Occipital lobe (tissue), 2 donors: ENCODE data around the gene PIEZO1. TPM values are rescaled to one million over a fixed set of nuclear protein-coding genes. Genes with fewer than 3 reads are reported as not detected.
"Not testable (repeated sequence)": the region's sequence is repeated elsewhere in the genome, so short reads cannot be mapped to it uniquely, and the experiment has no call there.

Experiments
- DNase-seq: peaks from one replicate; lab custom pipeline; 2025; lab: John Stamatoyannopoulos, UW
- total RNA-seq: library from RNA; depleted of rRNA; stranded (reverse); fragments of >200 nt; gene quantifications from one replicate; pipeline ENCODE4 v1.2.3, GENCODE V29; 2014

Gene PIEZO1, protein sequence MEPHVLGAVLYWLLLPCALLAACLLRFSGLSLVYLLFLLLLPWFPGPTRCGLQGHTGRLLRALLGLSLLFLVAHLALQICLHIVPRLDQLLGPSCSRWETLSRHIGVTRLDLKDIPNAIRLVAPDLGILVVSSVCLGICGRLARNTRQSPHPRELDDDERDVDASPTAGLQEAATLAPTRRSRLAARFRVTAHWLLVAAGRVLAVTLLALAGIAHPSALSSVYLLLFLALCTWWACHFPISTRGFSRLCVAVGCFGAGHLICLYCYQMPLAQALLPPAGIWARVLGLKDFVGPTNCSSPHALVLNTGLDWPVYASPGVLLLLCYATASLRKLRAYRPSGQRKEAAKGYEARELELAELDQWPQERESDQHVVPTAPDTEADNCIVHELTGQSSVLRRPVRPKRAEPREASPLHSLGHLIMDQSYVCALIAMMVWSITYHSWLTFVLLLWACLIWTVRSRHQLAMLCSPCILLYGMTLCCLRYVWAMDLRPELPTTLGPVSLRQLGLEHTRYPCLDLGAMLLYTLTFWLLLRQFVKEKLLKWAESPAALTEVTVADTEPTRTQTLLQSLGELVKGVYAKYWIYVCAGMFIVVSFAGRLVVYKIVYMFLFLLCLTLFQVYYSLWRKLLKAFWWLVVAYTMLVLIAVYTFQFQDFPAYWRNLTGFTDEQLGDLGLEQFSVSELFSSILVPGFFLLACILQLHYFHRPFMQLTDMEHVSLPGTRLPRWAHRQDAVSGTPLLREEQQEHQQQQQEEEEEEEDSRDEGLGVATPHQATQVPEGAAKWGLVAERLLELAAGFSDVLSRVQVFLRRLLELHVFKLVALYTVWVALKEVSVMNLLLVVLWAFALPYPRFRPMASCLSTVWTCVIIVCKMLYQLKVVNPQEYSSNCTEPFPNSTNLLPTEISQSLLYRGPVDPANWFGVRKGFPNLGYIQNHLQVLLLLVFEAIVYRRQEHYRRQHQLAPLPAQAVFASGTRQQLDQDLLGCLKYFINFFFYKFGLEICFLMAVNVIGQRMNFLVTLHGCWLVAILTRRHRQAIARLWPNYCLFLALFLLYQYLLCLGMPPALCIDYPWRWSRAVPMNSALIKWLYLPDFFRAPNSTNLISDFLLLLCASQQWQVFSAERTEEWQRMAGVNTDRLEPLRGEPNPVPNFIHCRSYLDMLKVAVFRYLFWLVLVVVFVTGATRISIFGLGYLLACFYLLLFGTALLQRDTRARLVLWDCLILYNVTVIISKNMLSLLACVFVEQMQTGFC (N-terminal part only)
- total RNA-seq: 4.8 TPM

DNA sequence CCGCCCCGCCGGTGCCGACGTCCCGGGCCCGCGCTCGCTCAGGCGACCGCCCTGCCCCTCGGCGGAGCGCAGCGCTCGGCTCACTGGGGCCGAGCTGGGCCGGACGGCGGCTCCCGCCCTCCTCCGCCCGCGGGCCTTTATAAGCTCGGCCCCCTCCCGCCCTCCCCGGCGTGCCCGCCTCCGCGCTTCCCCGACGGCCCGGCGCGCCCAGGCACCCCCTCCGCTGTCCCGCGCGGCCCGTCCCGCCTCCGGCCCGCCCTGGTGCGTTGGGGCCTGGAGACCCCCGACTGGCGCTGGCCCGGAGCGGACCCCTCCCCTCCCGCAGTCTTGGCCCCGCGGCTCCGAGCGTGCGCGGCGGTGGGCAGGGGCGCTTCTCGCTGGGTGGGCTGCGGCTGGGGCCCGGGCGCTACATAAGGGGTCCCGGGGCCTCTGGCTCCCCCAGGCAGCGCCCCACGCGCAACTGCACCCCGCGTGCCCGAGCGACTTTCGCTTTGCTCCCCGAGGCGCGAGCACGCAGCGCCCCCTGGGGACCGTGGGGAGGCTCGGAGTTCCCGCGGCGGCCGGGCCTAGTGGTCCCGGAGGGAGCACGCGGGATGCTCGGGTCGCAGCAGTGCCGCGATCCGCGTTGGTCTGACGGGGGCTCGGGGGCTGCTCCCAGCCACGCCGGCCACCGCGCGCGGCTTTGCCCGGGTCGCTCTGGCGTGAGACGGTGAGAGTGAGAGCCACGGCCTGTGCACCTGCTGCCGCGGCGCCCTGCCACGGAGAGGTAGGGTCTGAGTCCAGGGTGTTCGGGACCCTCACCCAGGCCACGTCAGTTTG, at the start of gene PIEZO1:
Gene PIEZO1, minus strand, starts transcription at position 115 of the 819 bp plus-strand sequence. CDS start 256 bp downstream, outside the sequence.
- no peak for DNase-seq

DNA sequence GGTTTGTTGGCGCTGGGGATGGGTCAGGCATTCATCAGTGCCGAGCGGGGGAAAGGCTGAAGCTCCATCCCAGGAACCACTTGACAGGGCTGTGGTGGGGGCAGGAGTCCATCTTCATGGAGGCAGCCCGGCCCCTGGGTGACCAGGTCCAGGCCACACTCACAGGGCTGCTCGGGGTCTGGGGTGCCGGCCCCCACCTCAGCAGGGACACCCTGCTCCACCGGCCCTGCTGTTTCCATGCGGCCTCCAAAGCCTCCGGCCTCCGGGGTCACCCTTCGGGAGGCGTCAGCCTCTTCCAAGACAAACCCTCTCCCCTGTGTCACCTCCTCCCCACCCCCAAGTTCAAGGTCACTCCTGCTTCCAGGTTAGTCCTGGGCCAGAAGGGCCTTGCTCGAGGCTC, 49.6 kb upstream of the PIEZO1 start:
- DNase-seq: no peak

DNA sequence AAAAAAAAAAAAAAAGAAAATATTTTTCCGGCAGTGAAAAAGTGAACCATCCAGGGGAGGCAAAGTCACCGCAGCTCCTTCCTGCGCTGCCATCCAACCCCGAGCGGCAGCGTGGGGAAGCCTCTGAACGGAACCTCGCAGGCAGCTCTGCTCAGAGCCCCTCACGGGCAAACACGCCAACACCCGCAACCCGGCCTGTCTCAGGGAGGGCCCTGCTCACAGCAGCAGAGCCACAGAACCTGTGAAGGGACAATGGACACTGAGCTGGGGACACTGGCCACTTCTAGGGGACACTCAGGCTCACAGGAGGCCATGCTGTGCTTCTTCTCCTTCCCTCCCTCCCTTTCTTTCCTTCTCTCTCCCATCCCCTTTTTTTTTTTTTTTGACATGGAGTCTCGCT, 48.1 kb upstream of the PIEZO1 start:
- DNase-seq: no peak

DNA sequence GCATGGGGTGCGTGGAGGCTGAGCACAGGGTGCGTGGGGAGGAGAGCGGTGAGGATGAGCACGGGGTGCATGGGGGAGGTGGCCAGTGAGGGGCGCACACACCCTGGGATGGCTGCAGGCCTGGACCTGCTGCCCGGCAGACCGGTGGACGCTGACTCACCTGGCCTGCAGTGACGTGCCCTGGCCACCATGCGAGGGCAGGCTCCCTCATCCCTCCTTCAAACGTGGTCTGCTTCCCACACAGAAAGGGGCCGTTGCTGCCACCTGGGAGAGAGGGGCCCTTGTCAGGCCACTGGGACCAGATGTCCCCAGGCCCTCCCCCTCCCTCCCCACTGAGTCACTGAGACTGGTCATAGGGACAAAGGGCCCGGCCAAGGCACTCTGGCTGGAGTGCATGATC, 46.8 kb upstream of the PIEZO1 start:
- DNase-seq: no peak

DNA sequence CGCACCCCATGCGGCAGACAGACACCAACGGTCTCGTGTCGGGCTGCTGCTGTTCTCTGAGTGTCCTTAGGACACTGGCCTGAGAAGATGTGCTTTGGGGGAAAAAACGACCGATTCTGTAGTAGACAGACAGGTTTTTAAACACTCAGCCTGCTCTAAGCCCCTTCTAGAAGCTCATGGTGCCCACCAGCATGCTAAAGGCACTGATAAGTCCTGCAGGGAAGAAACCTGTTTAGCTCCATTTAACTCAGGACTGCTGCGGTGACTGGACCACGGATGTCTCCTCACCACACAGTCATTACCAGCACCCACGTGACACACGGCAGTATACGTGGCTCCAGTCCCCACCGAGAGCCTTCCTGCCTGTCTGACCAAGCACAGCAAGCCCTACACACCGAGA, 45.8 kb upstream of the PIEZO1 start:
- no peak for DNase-seq

DNA sequence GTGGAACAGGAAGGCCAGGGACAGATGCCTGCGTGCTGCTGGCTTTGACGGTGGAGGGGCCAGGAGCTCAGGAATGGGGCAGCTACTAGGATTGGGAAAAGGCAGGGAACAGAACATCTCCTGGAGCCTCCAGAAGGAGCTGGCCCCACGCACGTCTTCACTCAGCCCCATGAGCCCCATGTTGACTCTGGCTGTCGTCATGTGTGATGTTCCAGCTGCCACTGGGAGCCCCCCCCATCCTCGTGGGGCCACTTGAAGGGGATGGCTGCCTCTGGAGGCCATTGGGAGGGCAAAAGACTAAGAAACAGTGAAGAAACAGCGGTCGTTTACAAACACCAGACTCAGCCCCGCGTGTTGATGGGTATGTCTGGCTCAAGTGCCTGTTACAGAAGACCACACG, 45.2 kb upstream of the PIEZO1 start:
- DNase-seq: no peak

DNA sequence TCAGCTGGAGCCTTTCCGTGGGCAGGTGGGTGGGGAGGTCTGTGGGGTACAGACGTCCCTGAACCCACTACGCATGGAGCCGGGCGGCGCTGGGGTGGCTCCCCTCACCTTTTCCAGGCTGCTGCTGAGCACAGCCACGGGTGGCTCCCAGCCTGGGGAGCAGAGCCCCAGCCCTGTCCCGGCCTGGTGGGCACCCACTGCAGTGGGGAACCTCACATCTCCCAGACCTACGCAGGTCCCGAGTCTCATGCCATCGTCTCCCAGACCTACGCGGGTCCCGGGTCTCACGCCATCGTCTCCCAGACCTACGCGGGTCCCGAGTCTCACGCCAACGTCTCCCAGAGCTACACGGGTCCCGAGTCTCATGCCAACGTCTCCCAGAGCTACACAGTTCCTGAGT, 43.7 kb upstream of the PIEZO1 start:
- no peak for DNase-seq

DNA sequence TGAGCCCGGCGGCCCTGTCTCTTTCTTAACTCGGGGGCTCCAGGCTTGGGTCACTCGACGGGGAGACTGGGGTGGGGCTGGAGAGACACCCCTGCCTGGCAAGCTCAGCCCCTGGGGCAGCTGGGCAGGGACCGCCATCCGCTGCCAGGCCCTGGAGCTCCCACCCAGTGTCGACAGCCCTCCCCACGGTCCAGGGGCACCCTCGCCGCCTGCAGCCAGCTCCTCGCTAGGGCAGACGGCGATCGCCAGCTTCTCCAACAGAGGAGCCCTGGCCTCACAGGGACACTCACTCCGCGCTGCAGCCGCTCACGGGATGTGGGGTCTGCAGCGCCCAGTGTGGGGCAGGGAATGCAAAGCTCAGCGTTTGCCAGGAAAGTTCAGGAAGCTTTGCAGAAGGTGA, 42.7 kb upstream of the PIEZO1 start:
- DNase-seq: no peak

DNA sequence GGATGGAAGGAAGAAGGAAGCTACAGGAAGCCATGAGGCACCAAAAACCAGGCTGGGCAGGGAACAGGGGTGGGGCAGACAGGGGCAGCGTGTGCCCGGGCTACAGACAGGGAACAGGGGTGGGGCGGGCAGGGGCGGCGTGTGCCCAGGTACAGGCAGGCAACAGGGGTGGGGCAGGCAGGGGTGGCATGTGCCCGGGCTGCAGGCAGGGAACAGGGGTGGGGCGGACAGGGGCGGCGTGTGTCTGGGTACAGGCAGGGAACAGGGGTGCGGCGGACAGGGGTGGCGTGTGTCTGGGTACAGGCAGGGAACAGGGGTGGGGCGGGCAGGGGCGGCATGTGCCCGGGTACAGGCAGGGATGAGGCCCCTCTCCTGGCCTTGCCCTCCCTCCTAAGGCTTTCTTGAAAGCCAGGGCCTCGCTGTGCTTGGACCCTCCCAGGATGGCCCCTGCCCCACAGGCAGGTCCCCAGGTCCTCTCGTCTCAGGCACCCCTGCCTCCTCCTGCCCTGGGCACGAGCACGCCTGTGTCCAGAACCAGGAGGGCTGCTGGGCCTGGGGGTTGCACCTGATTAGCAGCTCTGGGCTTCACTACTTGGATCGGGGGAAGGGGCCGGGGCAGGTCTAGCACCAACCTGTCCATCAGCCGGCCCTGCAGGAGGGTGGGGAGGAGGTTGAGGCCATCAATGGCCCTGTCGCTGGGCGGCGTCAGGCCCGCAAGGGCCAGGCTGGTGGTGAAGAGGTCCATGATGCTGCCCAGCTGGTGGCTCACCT, 41.2 kb upstream of the PIEZO1 start:
- no peak for DNase-seq

DNA sequence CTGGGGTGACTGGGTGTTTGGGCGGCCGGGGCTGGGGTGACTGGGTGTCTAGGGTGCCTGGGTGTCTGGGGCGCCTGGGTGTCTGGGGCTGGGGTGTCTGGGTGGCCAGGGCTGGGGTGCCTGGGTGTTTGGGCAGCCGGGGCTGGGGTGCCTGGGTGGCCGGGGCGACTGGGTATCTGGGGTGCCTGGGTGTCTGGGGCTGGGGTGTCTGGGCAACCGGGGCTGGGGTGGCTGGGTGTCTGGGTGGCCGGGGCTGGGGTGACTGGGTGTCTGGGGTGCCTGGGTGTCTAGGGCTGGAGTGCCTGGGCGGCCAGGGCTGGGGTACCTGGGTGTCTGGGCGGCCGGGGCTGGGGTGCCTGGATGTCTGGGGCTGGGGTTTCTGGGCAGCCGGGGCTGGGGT, 40.1 kb upstream of the PIEZO1 start:
- no peak for DNase-seq

DNA sequence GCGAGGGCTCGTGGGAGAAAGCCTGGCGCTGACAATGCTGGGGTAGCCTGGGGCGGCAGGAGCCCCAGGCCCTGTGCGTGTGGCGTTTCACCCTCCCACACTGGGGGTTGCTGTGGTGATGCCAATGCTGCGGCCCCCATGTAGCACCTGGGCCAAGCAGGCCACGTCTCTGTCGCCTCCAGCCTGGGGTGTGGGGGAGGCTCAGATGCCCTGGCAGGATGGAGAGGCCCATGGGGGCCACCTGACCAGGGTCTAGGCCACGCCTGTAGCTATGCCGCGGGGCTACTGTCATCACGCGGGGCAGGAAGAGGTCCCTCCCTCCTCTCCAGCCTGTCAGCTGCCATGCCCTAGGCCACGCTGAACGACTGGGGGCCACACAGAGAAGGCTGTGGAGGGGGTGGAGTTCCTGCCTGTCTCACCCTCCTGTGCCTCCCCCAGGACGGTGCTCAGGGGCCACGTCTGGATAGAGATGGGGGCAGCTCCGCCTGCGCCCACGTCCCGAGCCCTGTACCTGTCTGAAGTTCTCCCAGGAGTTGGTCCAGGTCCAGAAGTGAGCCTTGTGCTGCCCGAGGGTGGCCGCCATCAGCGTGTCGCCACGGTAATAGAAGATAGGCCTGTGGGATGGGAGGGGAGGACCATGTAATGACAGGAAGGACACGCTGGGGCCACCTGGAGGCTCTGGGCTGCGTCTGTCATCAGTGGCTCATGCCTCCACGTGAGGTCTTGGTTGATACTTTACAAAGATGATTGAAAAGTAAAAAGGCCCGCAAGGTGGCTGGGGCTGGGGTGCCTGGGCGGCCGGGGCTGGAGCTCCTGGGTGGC, 39.4 kb upstream of the PIEZO1 start:
- no peak for DNase-seq

DNA sequence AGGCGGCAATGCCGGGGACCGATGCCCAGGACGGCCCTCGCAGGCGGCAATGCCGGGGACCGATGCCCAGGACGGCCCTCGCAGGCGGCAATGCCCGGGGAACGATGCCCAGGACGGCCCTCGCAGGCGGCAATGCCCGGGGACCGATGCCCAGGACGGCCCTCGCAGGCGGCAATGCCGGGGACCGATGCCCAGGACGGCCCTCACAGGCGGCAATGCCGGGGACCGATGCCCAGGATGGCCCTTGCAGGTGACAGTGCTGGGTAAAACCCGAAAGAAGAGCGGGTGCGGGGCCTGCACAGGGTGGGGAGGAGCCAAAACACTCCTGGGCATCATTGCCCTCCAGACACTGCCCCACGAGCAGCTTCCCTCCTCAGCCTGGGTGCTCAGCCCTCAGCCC, 38.6 kb upstream of the PIEZO1 start:
- not testable (repeated sequence) for DNase-seq

DNA sequence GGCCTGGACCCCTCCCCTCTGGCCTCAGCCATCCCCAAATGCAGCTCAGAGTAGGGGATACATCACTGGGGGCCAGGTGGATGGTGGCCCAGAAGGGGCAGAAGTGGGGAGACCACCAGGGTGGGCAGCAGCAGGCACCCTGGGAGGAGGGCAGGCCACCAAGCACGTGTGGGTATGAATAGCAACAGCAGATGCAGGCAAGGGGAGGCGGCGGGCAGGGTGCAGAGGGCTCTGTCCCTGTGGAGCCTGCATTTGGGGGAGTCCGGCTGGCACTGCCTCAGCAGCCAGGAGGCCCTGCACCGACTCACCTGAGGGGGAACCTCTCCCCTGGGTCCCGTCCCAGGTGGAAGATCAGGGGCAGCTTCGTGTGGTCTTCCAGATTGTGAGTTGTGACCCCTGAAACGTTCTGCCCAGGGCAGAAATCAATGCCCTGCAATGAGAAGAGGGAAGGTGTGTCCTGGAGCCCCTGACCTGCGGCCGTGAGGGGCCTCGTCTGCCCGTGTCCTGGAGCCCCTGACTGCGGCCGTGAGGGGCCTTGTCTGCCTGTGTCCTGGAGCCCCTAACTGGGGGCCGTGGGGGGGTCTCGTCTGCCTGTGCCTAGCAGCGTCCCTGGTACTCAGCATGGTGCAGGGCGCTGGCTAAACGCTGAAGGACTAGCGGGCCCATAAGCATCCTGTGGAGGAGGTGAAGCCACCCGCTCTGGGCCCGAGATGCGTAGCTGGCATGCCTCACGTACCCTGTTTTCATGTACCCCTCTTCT, 37.4 kb upstream of the PIEZO1 start:
- DNase-seq: no peak

DNA sequence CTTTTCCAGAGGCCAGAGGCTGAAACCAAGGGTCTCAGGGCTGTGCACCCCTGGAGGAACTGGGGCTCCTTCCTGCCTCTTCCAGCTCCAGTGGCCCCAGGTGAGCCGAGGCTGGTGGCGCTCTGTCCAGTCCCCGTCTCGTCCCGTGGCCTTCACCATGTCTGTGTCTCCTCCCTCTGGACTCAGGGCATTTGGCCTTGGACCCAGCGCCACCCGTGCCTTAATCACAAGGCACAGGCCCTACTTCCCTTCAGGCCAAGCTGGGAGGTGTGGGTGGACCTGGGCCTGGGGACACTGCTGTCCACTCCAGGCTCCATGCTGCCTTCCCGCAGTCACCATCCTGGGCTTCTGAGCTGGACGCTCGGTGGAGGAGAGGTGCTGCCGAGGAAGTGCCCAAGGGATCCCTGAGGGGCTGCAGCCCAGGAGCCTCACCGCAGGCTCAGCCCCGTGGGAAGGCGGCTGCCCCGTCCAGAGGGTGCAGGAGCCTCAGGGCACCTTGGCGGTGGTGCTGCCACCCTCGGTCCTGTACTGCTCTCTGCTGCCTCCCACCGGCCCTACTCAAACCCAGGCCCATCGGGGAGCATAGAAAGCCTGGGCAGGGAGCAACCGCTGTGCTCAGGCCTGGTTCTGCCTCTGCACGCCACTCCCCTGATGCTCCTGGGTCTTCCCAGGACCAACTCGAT, 36.3 kb upstream of the PIEZO1 start:
- DNase-seq: no peak

DNA sequence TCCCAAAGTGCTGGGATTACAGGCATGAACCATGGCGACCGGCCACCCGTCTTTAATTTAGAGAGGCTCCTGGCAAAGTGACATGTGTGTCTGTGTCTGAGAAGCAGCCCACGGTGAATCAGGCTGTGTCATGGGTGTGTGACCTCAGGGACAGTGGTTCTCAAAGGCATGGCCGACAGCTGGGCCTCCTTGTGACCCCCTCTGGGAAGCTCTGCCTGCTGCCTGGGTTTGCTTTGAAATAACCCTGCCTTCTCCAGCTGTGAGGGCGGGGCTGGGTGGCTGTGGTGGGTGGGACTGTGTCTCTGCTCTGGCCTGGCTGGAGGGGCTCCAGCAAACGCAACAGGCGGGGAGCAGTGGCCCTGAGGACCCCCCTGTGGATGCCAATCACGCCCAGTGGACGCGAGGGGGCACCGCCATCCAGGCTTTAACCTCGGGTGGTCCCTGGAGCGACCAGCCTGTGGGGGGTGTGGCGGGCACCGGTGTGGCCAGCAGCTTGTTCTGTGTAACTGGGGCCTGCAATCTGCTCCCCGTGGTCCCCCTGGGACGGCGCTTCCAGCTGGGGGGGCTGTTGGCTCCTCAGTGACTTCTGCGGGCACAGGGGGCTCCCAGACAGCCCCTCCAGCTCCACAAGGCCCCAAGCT, 35.5 kb upstream of the PIEZO1 start:
- no peak for DNase-seq

DNA sequence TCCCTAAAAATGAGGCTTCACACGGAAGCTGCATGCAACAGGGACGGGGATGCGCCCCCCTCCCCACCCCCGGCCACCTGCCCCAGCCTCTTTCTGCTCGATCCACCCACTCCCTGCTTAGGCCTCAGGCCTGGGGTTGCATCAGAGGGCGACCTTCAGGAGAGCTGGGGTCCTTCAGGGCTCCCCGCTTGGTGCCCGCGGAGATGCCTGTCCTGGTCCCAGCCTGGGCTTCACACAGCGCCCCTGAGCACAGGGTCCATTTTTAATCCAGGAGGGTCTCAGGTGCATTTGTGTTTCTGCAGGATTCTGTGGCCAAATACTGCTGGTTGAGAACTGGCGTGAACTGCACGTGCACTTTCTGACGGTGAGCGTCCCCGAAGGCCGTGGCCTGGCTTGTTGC, 34.1 kb upstream of the PIEZO1 start:
- no peak for DNase-seq

DNA sequence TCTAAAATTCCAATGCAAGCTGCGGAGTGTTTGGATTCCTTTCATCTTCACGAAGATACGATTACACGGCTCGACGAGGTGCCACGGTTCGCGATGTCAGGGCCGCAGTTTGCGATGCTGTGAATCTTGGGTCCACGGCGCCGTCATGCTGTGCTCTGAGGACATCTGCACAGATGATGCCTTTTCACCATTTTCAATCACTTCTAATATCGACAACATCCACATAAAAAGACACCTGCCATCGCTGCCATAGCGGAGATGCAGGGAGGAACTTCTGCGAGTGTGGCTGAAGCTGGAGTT, 33.5 kb upstream of the PIEZO1 start:
- DNase-seq: no peak
